ENCODE data around the gene ICAM1. TPM values are rescaled to one million over a fixed set of nuclear protein-coding genes. Genes with fewer than 3 reads are reported as not detected.

The ICAM1 gene
- total RNA-seq, 1 donor = 35.5 TPM

GRCh38 chr19:10289167-10289835 lies 18.4 kb downstream of the ICAM1 start:
- no peaks in the 10 kb centered on the region for H3K79me2 ChIP-seq (ENCODE audit: insufficient read depth, low read length)
- peaks cover 15% of the 10 kb centered on the region for H3K4me1 ChIP-seq (ENCODE audit: insufficient read depth, low read length)
- no peak overlapping the region for H3K27ac ChIP-seq (ENCODE audit: low read depth, low read length)
- no peak for TF ChIP-seq CTCF (IDR thresholded peaks at IDR 0.05; ENCODE audit: extremely low read depth, low read depth, low read length)
- H3K9me3 ChIP-seq (ENCODE audit: low read depth, low read length) = no peaks in the 10 kb centered on the region
- H4K20me1 ChIP-seq (ENCODE audit: insufficient read depth, low read length) = peaks cover 5% of the 10 kb centered on the region
- peak overlapping the region; percentile 56 for H3K4me3 ChIP-seq (ENCODE audit: insufficient read depth, low read length)
- H3K36me3 ChIP-seq (ENCODE audit: insufficient read depth, low read length) = no peaks in the 10 kb centered on the region
- H2AFZ ChIP-seq (ENCODE audit: low read length) = peak overlapping the region; percentile 62
- H3K4me2 ChIP-seq (ENCODE audit: insufficient read depth, low read length) = peak overlapping the region; percentile 77
- H3K27me3 ChIP-seq (ENCODE audit: insufficient read depth, low read length) = peaks cover 69% of the 10 kb centered on the region
- DNase-seq (ENCODE audit: insufficient read length, low spot score, missing footprints) = peak; percentile 90

DNA sequence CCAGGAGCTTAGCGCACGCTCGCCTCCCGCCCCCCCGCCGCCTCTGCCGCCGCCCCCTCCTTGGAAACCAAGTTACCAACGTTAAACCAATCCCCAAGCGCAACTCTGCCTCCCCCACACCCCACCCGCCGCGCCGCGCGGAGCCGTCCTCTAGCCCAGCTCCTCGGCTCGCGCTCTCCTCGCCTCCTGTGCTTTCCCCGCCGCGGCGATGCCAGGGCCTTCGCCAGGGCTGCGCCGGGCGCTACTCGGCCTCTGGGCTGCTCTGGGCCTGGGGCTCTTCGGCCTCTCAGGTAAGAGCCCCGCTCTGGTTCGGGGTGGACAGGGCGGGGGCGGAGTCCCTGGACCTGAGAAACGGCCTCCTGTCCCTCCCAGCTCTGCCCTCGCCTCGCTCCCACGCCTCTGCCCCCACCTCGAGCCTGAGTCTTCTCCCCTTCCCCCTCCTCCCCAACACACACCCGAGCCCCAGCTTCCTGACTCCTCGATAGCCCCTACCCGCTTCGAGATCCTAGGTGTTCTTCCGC lies 19.0 kb downstream of the ICAM1 start, which contains the start of gene ICAM5:
TSS of gene ICAM5 (plus strand) at position 117 of the 521 bp plus-strand sequence. CDS start at position 209, 92 bp downstream.
- Histone ChIP-seq H4K20me1 (ENCODE audit: insufficient read depth, low read length) (peaks cover 5% of the 10 kb centered on the region), H3K36me3 (ENCODE audit: insufficient read depth, low read length) (no peaks in the 10 kb centered on the region), H3K4me1 (ENCODE audit: insufficient read depth, low read length) (peaks cover 15% of the 10 kb centered on the region), H3K4me2 (ENCODE audit: insufficient read depth, low read length) (peak within 1 kb of the TSS; percentile 77), H3K27me3 (ENCODE audit: insufficient read depth, low read length) (peaks cover 75% of the 10 kb centered on the region), H2AFZ (ENCODE audit: low read length) (peak within 1 kb of the TSS; percentile 62), H3K27ac (ENCODE audit: low read depth, low read length) (no peak within 1 kb of the TSS), H3K79me2 (ENCODE audit: insufficient read depth, low read length) (no peaks in the 10 kb centered on the region), H3K4me3 (ENCODE audit: insufficient read depth, low read length) (peak within 1 kb of the TSS; percentile 59), H3K9me3 (ENCODE audit: low read depth, low read length) (no peaks in the 10 kb centered on the region)
- peak; percentile 92 for DNase-seq (ENCODE audit: insufficient read length, low spot score, missing footprints)
- TF ChIP-seq CTCF (IDR thresholded peaks at IDR 0.05; ENCODE audit: extremely low read depth, low read depth, low read length) = no peak

DNA sequence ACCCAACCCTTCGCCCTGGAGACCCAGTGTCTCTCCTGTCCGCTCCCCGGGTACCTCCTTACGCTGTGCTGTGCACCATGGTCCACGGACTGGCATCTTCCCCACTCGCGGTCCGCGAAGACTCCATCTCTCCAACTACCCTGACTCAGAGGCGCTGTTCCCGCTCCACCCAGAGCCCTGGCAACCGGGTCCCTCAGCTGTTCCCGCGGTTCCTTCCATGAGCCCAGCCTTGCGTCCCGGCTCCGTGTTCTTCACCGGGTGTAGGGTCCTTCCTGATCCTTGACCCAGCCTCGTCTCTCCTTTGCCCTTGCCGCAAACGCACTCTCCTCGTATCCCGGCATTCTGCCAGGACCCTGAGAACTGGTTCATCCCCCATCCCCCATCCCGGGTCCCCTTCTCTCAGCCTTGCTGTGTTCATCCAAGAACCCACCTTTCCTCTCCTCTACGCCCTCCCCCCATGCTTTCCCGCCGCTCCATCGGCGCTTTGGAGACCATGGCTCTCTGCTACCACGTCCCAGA lies 19.5 kb downstream of the ICAM1 start:
- Histone ChIP-seq H3K9me3 (ENCODE audit: low read depth, low read length) (no peaks in the 10 kb centered on the region), H4K20me1 (ENCODE audit: insufficient read depth, low read length) (peaks cover 5% of the 10 kb centered on the region), H3K27ac (ENCODE audit: low read depth, low read length) (no peak overlapping the region), H3K4me3 (ENCODE audit: insufficient read depth, low read length) (peak overlapping the region; percentile 56), H3K27me3 (ENCODE audit: insufficient read depth, low read length) (peaks cover 80% of the 10 kb centered on the region), H2AFZ (ENCODE audit: low read length) (no peak overlapping the region), H3K4me2 (ENCODE audit: insufficient read depth, low read length) (peak overlapping the region; percentile 77), H3K79me2 (ENCODE audit: insufficient read depth, low read length) (no peaks in the 10 kb centered on the region), H3K4me1 (ENCODE audit: insufficient read depth, low read length) (peaks cover 15% of the 10 kb centered on the region), H3K36me3 (ENCODE audit: insufficient read depth, low read length) (no peaks in the 10 kb centered on the region)
- DNase-seq (ENCODE audit: insufficient read length, low spot score, missing footprints) = peak; percentile 78
- no peak for TF ChIP-seq CTCF (IDR thresholded peaks at IDR 0.05; ENCODE audit: extremely low read depth, low read depth, low read length)

DNA sequence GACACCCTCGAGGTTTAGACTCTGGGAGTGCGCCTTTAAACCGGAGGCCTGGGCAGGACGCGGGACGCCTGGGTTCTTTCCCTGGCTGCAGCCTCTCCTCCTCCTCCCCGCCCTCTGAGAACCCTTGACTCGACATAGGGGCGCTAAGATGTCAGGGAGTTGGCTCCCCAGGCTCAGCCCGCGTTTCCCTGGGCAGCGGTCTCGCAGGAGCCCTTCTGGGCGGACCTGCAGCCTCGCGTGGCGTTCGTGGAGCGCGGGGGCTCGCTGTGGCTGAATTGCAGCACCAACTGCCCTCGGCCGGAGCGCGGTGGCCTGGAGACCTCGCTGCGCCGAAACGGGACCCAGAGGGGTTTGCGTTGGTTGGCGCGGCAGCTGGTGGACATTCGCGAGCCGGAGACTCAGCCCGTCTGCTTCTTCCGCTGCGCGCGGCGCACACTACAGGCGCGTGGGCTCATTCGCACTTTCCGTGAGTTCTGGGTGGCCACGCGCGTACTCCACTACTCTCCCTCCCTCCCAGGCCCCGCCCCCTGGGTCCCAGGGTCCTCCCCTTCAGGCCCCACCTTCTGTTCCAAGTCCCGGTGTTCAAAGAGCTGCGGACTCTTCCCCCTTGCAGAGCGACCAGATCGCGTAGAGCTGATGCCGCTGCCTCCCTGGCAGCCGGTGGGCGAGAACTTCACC lies 20.1 kb downstream of the ICAM1 start:
- no peaks in the 10 kb centered on the region for H3K9me3 ChIP-seq (ENCODE audit: low read depth, low read length)
- peak overlapping the region; percentile 59 for H3K4me3 ChIP-seq (ENCODE audit: insufficient read depth, low read length)
- H3K27ac ChIP-seq (ENCODE audit: low read depth, low read length) = no peak overlapping the region
- H3K4me1 ChIP-seq (ENCODE audit: insufficient read depth, low read length) = peaks cover 15% of the 10 kb centered on the region
- H3K27me3 ChIP-seq (ENCODE audit: insufficient read depth, low read length) = peaks cover 86% of the 10 kb centered on the region
- no peak overlapping the region for H2AFZ ChIP-seq (ENCODE audit: low read length)
- peak; percentile 93 for DNase-seq (ENCODE audit: insufficient read length, low spot score, missing footprints)
- H3K36me3 ChIP-seq (ENCODE audit: insufficient read depth, low read length) = no peaks in the 10 kb centered on the region
- TF ChIP-seq CTCF (IDR thresholded peaks at IDR 0.05; ENCODE audit: extremely low read depth, low read depth, low read length) = no peak
- no peaks in the 10 kb centered on the region for H3K79me2 ChIP-seq (ENCODE audit: insufficient read depth, low read length)
- peaks cover 5% of the 10 kb centered on the region for H4K20me1 ChIP-seq (ENCODE audit: insufficient read depth, low read length)
- peak overlapping the region; percentile 77 for H3K4me2 ChIP-seq (ENCODE audit: insufficient read depth, low read length)
